Measurements from ENCODE around the gene FRMD5. TPM values are rescaled to one million over a fixed set of nuclear protein-coding genes. Genes with fewer than 3 reads are reported as not detected.

FRMD5 gene
- total RNA-seq, 1 experiment from 2014 or later: 3.9 TPM

DNA sequence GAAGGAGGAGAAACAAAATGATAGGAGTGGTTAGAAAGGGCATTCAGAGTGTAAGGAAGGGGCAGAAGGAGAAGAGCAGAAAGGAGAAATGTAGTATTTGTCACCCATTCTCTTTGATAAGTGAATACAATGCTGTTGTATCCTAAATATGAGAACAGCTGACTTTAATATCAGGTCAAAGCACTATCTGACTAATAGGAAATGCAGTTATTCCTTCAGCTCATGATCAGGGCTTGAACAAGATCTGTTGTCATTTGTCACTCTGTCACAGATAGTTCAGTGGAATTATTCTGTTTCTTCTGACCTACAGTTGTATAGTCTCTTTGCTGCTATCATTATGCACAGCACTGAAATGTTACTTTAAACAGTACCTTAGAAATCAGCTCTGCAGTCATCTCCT lies 149.4 kb downstream of the FRMD5 start:
- Histone ChIP-seq H3K79me1 (ENCODE audit: insufficient read depth, low read depth, low read length, poor library complexity, severe bottlenecking) (no peaks in the 10 kb centered on the region), H3K4me2 (ENCODE audit: insufficient read depth, insufficient read length, low read length) (no peak overlapping the region), H3K4ac (ENCODE audit: low read depth, low read length) (no peak overlapping the region), H2BK15ac (ENCODE audit: low read depth, low read length) (no peak overlapping the region), H2AFZ (ENCODE audit: low read length) (no peak overlapping the region), H4K20me1 (ENCODE audit: control insufficient read depth, insufficient read depth, insufficient read length) (no peaks in the 10 kb centered on the region), H3K56ac (ENCODE audit: insufficient read length, low read depth, low read length) (no peak overlapping the region), H3K4me1 (ENCODE audit: insufficient read depth, low read length) (no peaks in the 10 kb centered on the region), H2BK120ac (ENCODE audit: low read depth, low read length, poor library complexity, severe bottlenecking) (no peak overlapping the region), H3K9ac (ENCODE audit: extremely low read depth, insufficient read length, low read length) (no peak overlapping the region), H2BK12ac (ENCODE audit: insufficient read length, low read depth, low read length) (no peak overlapping the region), H2AK5ac (ENCODE audit: insufficient read length, low read length) (no peak overlapping the region), H2BK5ac (ENCODE audit: insufficient read length, low read length) (no peak overlapping the region), H3K9me3 (ENCODE audit: control insufficient read depth, low read depth, low read length) (no peaks in the 10 kb centered on the region), H4K8ac (replicated peaks; ENCODE audit: insufficient read length, low read depth, low read length) (no peak overlapping the region), H4K5ac (ENCODE audit: insufficient read length, low read depth, low read length) (no peak overlapping the region), H3K14ac (ENCODE audit: insufficient read depth, low read length) (no peak overlapping the region), H4K91ac (ENCODE audit: insufficient read length, low read depth, low read length) (no peak overlapping the region), H3K27ac (ENCODE audit: insufficient read length, low read depth, low read length) (no peak overlapping the region), H3K27me3 (ENCODE audit: insufficient read depth, low read length) (no peaks in the 10 kb centered on the region), H3K23ac (ENCODE audit: insufficient read length, low read depth, low read length) (no peak overlapping the region), H3K79me2 (ENCODE audit: insufficient read depth, low read length) (no peaks in the 10 kb centered on the region), H3K23me2 (ENCODE audit: insufficient read length, low read depth, low read length, poor library complexity, severe bottlenecking) (no peaks in the 10 kb centered on the region), H2BK20ac (ENCODE audit: low read depth, low read length, poor library complexity, severe bottlenecking) (no peak overlapping the region), H3T11ph (ENCODE audit: low read length) (no peak overlapping the region), H3K18ac (ENCODE audit: insufficient read length, low read depth, low read length) (no peak overlapping the region)
- Mint-ChIP-seq H3K4me3 (no peak overlapping the region), H3K4me1 (no peaks in the 10 kb centered on the region), H3K9me3 (0 out of 5 replicates have a peak, but pooled peaks cover 0 to 2% of the 10 kb centered on the region in 2 experiments), H3K27ac (no peak overlapping the region), H3K36me3 (ENCODE audit: insufficient read depth in 1 of 3, low read depth in 3 of 3) (peaks cover 0 to 4% (median 0%) of the 10 kb centered on the region in 3 experiments; a peak in 2 of 7 replicates), H3K27me3 (ENCODE audit: low read depth) (no peaks in the 10 kb centered on the region)
- no peak for DNase-seq
- TF ChIP-seq, protein P1, sequence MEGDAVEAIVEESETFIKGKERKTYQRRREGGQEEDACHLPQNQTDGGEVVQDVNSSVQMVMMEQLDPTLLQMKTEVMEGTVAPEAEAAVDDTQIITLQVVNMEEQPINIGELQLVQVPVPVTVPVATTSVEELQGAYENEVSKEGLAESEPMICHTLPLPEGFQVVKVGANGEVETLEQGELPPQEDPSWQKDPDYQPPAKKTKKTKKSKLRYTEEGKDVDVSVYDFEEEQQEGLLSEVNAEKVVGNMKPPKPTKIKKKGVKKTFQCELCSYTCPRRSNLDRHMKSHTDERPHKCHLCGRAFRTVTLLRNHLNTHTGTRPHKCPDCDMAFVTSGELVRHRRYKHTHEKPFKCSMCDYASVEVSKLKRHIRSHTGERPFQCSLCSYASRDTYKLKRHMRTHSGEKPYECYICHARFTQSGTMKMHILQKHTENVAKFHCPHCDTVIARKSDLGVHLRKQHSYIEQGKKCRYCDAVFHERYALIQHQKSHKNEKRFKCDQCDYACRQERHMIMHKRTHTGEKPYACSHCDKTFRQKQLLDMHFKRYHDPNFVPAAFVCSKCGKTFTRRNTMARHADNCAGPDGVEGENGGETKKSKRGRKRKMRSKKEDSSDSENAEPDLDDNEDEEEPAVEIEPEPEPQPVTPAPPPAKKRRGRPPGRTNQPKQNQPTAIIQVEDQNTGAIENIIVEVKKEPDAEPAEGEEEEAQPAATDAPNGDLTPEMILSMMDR (conservative IDR thresholded peaks at IDR 0.05): no peak
